GM23338 (cell line): ENCODE data around the gene TOM1L2. TPM values are rescaled to one million over a fixed set of nuclear protein-coding genes. Genes with fewer than 3 reads are reported as not detected.
A peak's percentile ranks its signal among the peaks of the same experiment; 100 is the strongest.
"Not testable (repeated sequence)": the region's sequence is repeated elsewhere in the genome, so short reads cannot be mapped to it uniquely, and the experiment has no call there.

ENCODE experiments used
- ATAC-seq: fragments of 200-7000 bp; cut with Tn5 transposase; 3 replicates; pipeline ENCODE4 v1.9.1; 2020
- DNase-seq: peaks from one replicate; pipeline ENCODE4 v3.0.0-alpha.2; 2015; ENCODE audit warnings: low spot score
- H2AFZ ChIP-seq: fragments of 200-600 bp; sonication (generic); 2 replicates; pipeline ENCODE4 v1.8.0; 2016; ENCODE audit warnings: antibody characterized with exemption, mild to moderate bottlenecking, moderate library complexity
- H3F3A ChIP-seq: fragments of 200-600 bp; sonication (generic); replicated peaks from 2 replicates; pipeline ENCODE4 v1.8.0; 2017; ENCODE audit warnings: antibody characterized with exemption, mixed run types, low read depth
- H3K27ac ChIP-seq: fragments of 200-600 bp; sonication (generic); 2 replicates; pipeline ENCODE4 v1.6.1; 2016; ENCODE audit warnings: low read depth
- H3K27me3 ChIP-seq: fragments of 200-600 bp; sonication (generic); 2 replicates; pipeline ENCODE4 v1.8.0; 2016; ENCODE audit warnings: mild to moderate bottlenecking, mixed run types, moderate library complexity; ENCODE audit not compliant: insufficient read depth
- H3K36me3 ChIP-seq: fragments of 200-600 bp; sonication (generic); 2 replicates; pipeline ENCODE4 v1.8.0; 2016; ENCODE audit warnings: mild to moderate bottlenecking; ENCODE audit not compliant: insufficient read depth
- H3K4me1 ChIP-seq: fragments of 200-600 bp; sonication (generic); 2 replicates; pipeline ENCODE4 v1.8.0; 2016; ENCODE audit warnings: mild to moderate bottlenecking, moderate library complexity; ENCODE audit not compliant: insufficient read depth
- H3K4me2 ChIP-seq: fragments of 200-600 bp; sonication (generic); 2 replicates; pipeline ENCODE4 v1.7.1; 2017; ENCODE audit warnings: mixed run types
- H3K4me3 ChIP-seq: fragments of 200-600 bp; sonication (generic); 2 replicates; pipeline ENCODE4 v1.6.1; 2016; ENCODE audit warnings: mixed run types
- H3K79me2 ChIP-seq: fragments of 200-600 bp; sonication (generic); replicated peaks from 2 replicates; pipeline ENCODE4 v1.8.0; 2017; ENCODE audit warnings: mild to moderate bottlenecking; ENCODE audit not compliant: insufficient read depth
- H3K9me2 ChIP-seq: fragments of 200-600 bp; sonication (generic); 2 replicates; pipeline ENCODE4 v1.8.0; 2017; ENCODE audit not compliant: insufficient read depth
- H4K20me1 ChIP-seq: fragments of 200-600 bp; sonication (generic); replicated peaks from 2 replicates; pipeline ENCODE4 v1.8.0; 2017; ENCODE audit warnings: mild to moderate bottlenecking; ENCODE audit not compliant: insufficient read depth
- H3K27ac Mint-ChIP-seq: 2 replicates; pipeline ENCODE4 v1.8.0; 2020; ENCODE audit warnings: inconsistent platforms, mild to moderate bottlenecking, moderate library complexity, mixed read lengths
- H3K27me3 Mint-ChIP-seq: 3 replicates; pipeline ENCODE4 v1.8.0; 2022; ENCODE audit warnings: low read depth, mild to moderate bottlenecking, moderate library complexity, mixed read lengths, inconsistent platforms; ENCODE audit not compliant: insufficient read depth, poor library complexity
- H3K36me3 Mint-ChIP-seq: 3 replicates; pipeline ENCODE4 v1.8.0; 2021; ENCODE audit warnings: low read depth, mild to moderate bottlenecking, inconsistent platforms, moderate library complexity, mixed read lengths
- H3K4me1 Mint-ChIP-seq: 3 replicates; pipeline ENCODE4 v1.8.0; 2020; ENCODE audit warnings: mild to moderate bottlenecking, inconsistent platforms, mixed read lengths
- H3K4me3 Mint-ChIP-seq: 3 replicates; pipeline ENCODE4 v1.8.0; 2021; ENCODE audit warnings: moderate library complexity, mild to moderate bottlenecking, inconsistent platforms, mixed read lengths
- H3K9me3 Mint-ChIP-seq: 3 replicates; pipeline ENCODE4 v1.8.0; 2020; ENCODE audit warnings: moderate library complexity, mild to moderate bottlenecking, inconsistent platforms, mixed read lengths
- CREB1 ChIP-seq: fragments of 250-450 bp; sonication (Bioruptor Pico); IDR thresholded peaks from 2 replicates; pipeline ENCODE4 v1.5.0; 2020; ENCODE audit warnings: low read depth, mild to moderate bottlenecking, moderate library complexity
- CTCF ChIP-seq, 2 experiments: fragments of 200-600 bp in 1 of 2; sonication (generic) in 1 of 2; conservative IDR thresholded peaks; 2 replicates each; pipeline versions ENCODE4 v1.5.1 to v1.6.1; 2016 to 2017; ENCODE audit warnings: antibody characterized with exemption in 2 of 2, low read depth in 2 of 2, mild to moderate bottlenecking in 2 of 2, moderate library complexity in 1 of 2
- ETS1 ChIP-seq: IDR thresholded peaks from 2 replicates; pipeline ENCODE4 v1.6.1; 2016; ENCODE audit warnings: antibody characterized with exemption
- EZH2 ChIP-seq: fragments of 200-600 bp; sonication (generic); IDR thresholded peaks from one replicate; pipeline ENCODE4 v1.8.0; 2017; ENCODE audit warnings: antibody characterized with exemption, mild to moderate bottlenecking, low read depth; ENCODE audit not compliant: unreplicated experiment
- EZH2phosphoT487 ChIP-seq: fragments of 200-600 bp; sonication (generic); IDR thresholded peaks from one replicate; pipeline ENCODE4 v1.8.1; 2018; ENCODE audit warnings: antibody characterized with exemption; ENCODE audit not compliant: unreplicated experiment
- JUNB ChIP-seq: IDR thresholded peaks from one replicate; pipeline ENCODE4 v1.6.1; 2016; ENCODE audit warnings: antibody characterized with exemption; ENCODE audit not compliant: unreplicated experiment
- NANOG ChIP-seq: IDR thresholded peaks from 2 replicates; pipeline ENCODE4 v1.6.1; 2016; ENCODE audit warnings: antibody characterized with exemption, borderline replicate concordance
- POLR2AphosphoS5 ChIP-seq: IDR thresholded peaks from 2 replicates; pipeline ENCODE4 v1.6.1; 2016; ENCODE audit warnings: antibody characterized with exemption, low read depth
- STAT1 ChIP-seq: IDR thresholded peaks from one replicate; pipeline ENCODE4 v1.6.1; 2016; ENCODE audit warnings: antibody characterized with exemption; ENCODE audit not compliant: unreplicated experiment
- ZNF114 ChIP-seq: fragments of 250-450 bp; sonication (Bioruptor Pico); IDR thresholded peaks from 2 replicates; pipeline ENCODE4 v1.5.0; 2020; ENCODE audit warnings: mild to moderate bottlenecking, moderate library complexity
- ZNF331 ChIP-seq: fragments of 250-450 bp; sonication (Bioruptor Pico); IDR thresholded peaks from 2 replicates; pipeline ENCODE4 v1.5.0; 2020; ENCODE audit warnings: low read depth, mild to moderate bottlenecking, moderate library complexity
- polyA plus RNA-seq: library from polyadenylated mRNA; unstranded; fragments of >200 nt; fragmentation: Nextera tagmentation; extraction: Ambion mirVana; gene quantifications from 2 replicates; pipeline ENCODE4 v1.2.1, GENCODE V29; 2016
- total RNA-seq: library from RNA; depleted of rRNA; stranded (reverse); fragments of >200 nt; shearing (Covaris generic); gene quantifications from 2 replicates; pipeline ENCODE4 v1.2.3, GENCODE V29; 2014
- TF ChIP-seq, protein P1 (sequence below): IDR thresholded peaks from one replicate; pipeline ENCODE4 v1.6.1; 2018; ENCODE audit warnings: antibody characterized with exemption; ENCODE audit not compliant: unreplicated experiment

The TOM1L2 gene
- total and polyA plus RNA-seq, 2 experiments from 2014 or later, result 3.3 TPM

DNA sequence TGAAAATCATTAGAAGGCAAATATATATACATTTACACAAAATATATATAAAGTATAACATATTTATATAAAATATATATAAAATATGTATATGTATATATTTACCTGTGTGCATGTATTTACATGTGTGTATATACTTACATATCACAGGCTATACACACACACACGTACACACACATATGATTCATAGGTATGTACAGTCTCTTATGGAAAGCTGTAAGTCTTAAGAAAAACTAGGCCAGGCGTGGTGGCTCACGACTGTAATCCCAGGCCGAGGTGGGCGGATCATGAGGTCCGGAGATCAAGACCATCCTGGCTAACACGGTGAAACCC lies 14.7 kb downstream of the TOM1L2 start (continued):
- TF ChIP-seq CTCF (conservative IDR thresholded peaks at IDR 0.05; ENCODE audit: low read depth in 2 of 2) (no peak), CREB1 (CRISPR knock-in tag) (no peak), JUNB (no peak)

GRCh38 chr17:17955790-17956341 lies 16.3 kb downstream of the TOM1L2 start:
- not testable (repeated sequence) for H3K27ac ChIP-seq, H3K36me3 ChIP-seq, H2AFZ ChIP-seq, ATAC-seq, H3K79me2 ChIP-seq, H3K27me3 ChIP-seq, H3K9me3 Mint-ChIP-seq, H3K36me3 Mint-ChIP-seq, H4K20me1 ChIP-seq, H3K27ac Mint-ChIP-seq, H3K4me2 ChIP-seq, H3F3A ChIP-seq, H3K4me3 Mint-ChIP-seq, H3K4me3 ChIP-seq, H3K27me3 Mint-ChIP-seq, H3K9me2 ChIP-seq
- peak; percentile 21 for DNase-seq
- peaks cover 29% of the 10 kb centered on the region for H3K4me1 Mint-ChIP-seq
- H3K4me1 ChIP-seq, result peaks cover 28% of the 10 kb centered on the region

- Histone ChIP-seq H2AFZ (no peak overlapping the region), H3K36me3 (no peaks in the 10 kb centered on the region), H4K20me1 (no peaks in the 10 kb centered on the region), H3K27ac (no peak overlapping the region), H3K4me2 (no peak overlapping the region), H3K4me1 (peaks cover 23% of the 10 kb centered on the region), H3K27me3 (no peaks in the 10 kb centered on the region), H3K4me3 (no peak overlapping the region), H3K9me2 (no peaks in the 10 kb centered on the region), H3K79me2 (no peaks in the 10 kb centered on the region), H3F3A (no peaks in the 10 kb centered on the region)
- H3K9me3 Mint-ChIP-seq, result no peaks in the 10 kb centered on the region
- peaks cover 25% of the 10 kb centered on the region for H3K4me1 Mint-ChIP-seq
- no peak for ATAC-seq
- no peaks in the 10 kb centered on the region; the same call in 2 of the 3 replicates for H3K36me3 Mint-ChIP-seq
- no peak for DNase-seq
- H3K27ac Mint-ChIP-seq, result no peak overlapping the region
- H3K4me3 Mint-ChIP-seq, result no peak overlapping the region
- peaks cover 4% of the 10 kb centered on the region for H3K27me3 Mint-ChIP-seq
- no peak for TF ChIP-seq ZNF114 (CRISPR knock-in tag)
- TF ChIP-seq JUNB, result no peak
- no peak for TF ChIP-seq ZNF331
- TF ChIP-seq, protein P1, sequence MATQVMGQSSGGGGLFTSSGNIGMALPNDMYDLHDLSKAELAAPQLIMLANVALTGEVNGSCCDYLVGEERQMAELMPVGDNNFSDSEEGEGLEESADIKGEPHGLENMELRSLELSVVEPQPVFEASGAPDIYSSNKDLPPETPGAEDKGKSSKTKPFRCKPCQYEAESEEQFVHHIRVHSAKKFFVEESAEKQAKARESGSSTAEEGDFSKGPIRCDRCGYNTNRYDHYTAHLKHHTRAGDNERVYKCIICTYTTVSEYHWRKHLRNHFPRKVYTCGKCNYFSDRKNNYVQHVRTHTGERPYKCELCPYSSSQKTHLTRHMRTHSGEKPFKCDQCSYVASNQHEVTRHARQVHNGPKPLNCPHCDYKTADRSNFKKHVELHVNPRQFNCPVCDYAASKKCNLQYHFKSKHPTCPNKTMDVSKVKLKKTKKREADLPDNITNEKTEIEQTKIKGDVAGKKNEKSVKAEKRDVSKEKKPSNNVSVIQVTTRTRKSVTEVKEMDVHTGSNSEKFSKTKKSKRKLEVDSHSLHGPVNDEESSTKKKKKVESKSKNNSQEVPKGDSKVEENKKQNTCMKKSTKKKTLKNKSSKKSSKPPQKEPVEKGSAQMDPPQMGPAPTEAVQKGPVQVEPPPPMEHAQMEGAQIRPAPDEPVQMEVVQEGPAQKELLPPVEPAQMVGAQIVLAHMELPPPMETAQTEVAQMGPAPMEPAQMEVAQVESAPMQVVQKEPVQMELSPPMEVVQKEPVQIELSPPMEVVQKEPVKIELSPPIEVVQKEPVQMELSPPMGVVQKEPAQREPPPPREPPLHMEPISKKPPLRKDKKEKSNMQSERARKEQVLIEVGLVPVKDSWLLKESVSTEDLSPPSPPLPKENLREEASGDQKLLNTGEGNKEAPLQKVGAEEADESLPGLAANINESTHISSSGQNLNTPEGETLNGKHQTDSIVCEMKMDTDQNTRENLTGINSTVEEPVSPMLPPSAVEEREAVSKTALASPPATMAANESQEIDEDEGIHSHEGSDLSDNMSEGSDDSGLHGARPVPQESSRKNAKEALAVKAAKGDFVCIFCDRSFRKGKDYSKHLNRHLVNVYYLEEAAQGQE, result no peak
- no peak for TF ChIP-seq STAT1
- no peak for TF ChIP-seq POLR2AphosphoS5
- no peak for TF ChIP-seq EZH2
- TF ChIP-seq NANOG, result no peak
- no peak for TF ChIP-seq CREB1 (CRISPR knock-in tag)
- TF ChIP-seq EZH2phosphoT487, result no peak
- TF ChIP-seq ETS1, result no peak
Observed at GRCh38 chr17:17954079-17954478, 18.1 kb downstream of the TOM1L2 start.
